K562 (cell line): ENCODE results near the gene C2orf72. TPM values are rescaled to one million over a fixed set of nuclear protein-coding genes. Genes with fewer than 3 reads are reported as not detected.

Experiments used
- CEBPG ChIP-seq, 3 experiments: fragments of 200-800 bp in 1 of 3; sonication (Bioruptor generic) in 1 of 3; sonication (generic) in 1 of 3; formaldehyde crosslinking in 1 of 3; IDR thresholded peaks in 2 of 3; conservative IDR thresholded peaks in 1 of 3; 2 replicates each; pipeline versions ENCODE4 v1.6.1 to v1.8.0; 2016 to 2022; ENCODE audit warnings: missing compliant biosample characterization in 2 of 3, missing genetic modification characterization in 2 of 3, mild to moderate bottlenecking in 1 of 3, missing genetic modification reagents in 1 of 3
- CHD2 ChIP-seq: IDR thresholded peaks from 2 replicates; pipeline ENCODE4 v1.6.1; 2011; ENCODE audit warnings: low read depth, low read length
- FOS ChIP-seq: IDR thresholded peaks from 3 replicates; pipeline ENCODE4 v1.6.1; 2011; ENCODE audit not compliant: insufficient read length; ENCODE audit errors: extremely low read depth
- KDM1A ChIP-seq, 2 experiments: fragments of 450-650 bp; IDR thresholded peaks; 2 replicates each; pipeline ENCODE4 v1.6.1; 2016; ENCODE audit warnings: mild to moderate bottlenecking in 2 of 2
- MCM3 ChIP-seq: fragments of 450-650 bp; IDR thresholded peaks from 2 replicates; pipeline ENCODE4 v1.6.1; 2016
- SIN3B ChIP-seq: fragments of 450-650 bp; IDR thresholded peaks from 2 replicates; pipeline ENCODE4 v1.6.1; 2017; ENCODE audit warnings: low read depth, mild to moderate bottlenecking, moderate library complexity
- XRCC4 ChIP-seq: IDR thresholded peaks from one replicate; pipeline ENCODE4 v1.6.1; 2011; ENCODE audit not compliant: insufficient read depth, insufficient read length; ENCODE audit errors: extremely low read depth
- ZKSCAN3 ChIP-seq: fragments of 250-450 bp; sonication (Bioruptor Pico); IDR thresholded peaks from 2 replicates; pipeline ENCODE4 v1.4.0; 2020
- ZNF174 ChIP-seq: fragments of 250-450 bp; sonication (Bioruptor Pico); IDR thresholded peaks from 2 replicates; pipeline ENCODE4 v1.4.0; 2020; ENCODE audit warnings: mild to moderate bottlenecking
- polyA plus RNA-seq, 8 experiments: library from polyadenylated mRNA; depleted of rRNA in 4 of 8; stranded (reverse) in 5 of 8; unstranded in 3 of 8; fragments of >200 nt; fragmentation: Nextera tagmentation in 2 of 8; fragmentation: Illumina TruSeq in 1 of 8; extraction: Ambion mirVana in 2 of 8; extraction: Trizol in 1 of 8; gene quantifications; 2 replicates each; pipeline versions ENCODE4 v1.2.1 to v1.2.3, GENCODE V29; 2011 to 2014; ENCODE audit warnings: inconsistent platforms in 1 of 8, missing spikeins in 1 of 8
- total RNA-seq, 7 experiments: library from RNA; depleted of rRNA in 6 of 7; stranded (reverse); fragments of >200 nt in 6 of 7; fragmentation: Illumina TruSeq in 2 of 7; extraction: Trizol in 2 of 7; gene quantifications; 2 replicates each; pipeline versions ENCODE4 v1.2.1 to v1.2.3, GENCODE V29; 2011 to 2021; ENCODE audit warnings: low replicate concordance in 1 of 7
- TF ChIP-seq, protein P1 (sequence below): fragments of 200-800 bp; sonication (Bioruptor generic); IDR thresholded peaks from 2 replicates; pipeline ENCODE4 v1.6.1; 2016; ENCODE audit warnings: missing genetic modification characterization, missing compliant biosample characterization
- TF ChIP-seq, protein P2 (sequence below): sonication (generic); IDR thresholded peaks from 2 replicates; pipeline ENCODE4 v1.6.1; 2016
- TF ChIP-seq, protein P3 (sequence below): sonication (generic); formaldehyde crosslinking; IDR thresholded peaks from 2 replicates; pipeline ENCODE4 v1.8.0; 2022; ENCODE audit warnings: mild to moderate bottlenecking, missing genetic modification reagents
- TF ChIP-seq, protein P4 (sequence below): fragments of 450-650 bp; formaldehyde crosslinking; IDR thresholded peaks from 2 replicates; pipeline ENCODE4 v1.4.0; 2020; ENCODE audit warnings: mild to moderate bottlenecking
- TF ChIP-seq, protein P5 (sequence below): IDR thresholded peaks from 2 replicates; pipeline ENCODE4 v1.6.1; 2016; ENCODE audit warnings: missing genetic modification characterization, missing compliant biosample characterization

The C2orf72 gene
- total and polyA plus RNA-seq, 9 of the 15 experiments (the other 6 are each of a cell fraction or from before 2014, with no cell fraction given): 0.08 to 0.18 (median 0.11) TPM; not detected in 6

DNA sequence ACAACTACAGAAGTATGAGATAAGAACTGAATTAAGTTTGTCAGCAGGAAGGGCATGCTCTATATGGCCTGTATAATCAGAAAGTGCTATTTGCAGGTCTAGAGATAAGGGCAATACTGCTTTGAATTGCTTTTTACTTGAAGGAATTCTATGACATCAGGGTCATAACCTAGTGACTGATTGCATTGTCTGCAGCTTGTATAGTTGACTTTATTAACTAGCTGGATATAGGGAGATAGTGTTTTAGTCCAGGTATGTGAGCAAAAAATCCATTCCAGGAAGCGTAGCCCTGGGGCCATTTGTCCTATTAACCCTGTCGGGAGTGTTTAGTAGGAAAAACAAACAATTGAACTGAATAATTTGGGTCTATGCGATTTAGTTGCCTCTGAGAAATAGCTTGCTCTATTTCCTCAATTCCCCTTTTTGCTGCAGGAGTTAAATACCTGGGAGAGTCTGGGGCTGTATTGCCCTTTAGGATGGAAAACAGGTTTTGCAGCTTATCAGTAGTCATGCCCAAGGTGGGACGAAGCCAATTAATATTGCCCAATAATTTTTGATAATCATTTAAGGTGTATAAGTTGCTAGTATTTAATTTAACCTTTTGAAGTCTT is 57.5 kb downstream of the C2orf72 start (continued):
- TF ChIP-seq, protein P1, sequence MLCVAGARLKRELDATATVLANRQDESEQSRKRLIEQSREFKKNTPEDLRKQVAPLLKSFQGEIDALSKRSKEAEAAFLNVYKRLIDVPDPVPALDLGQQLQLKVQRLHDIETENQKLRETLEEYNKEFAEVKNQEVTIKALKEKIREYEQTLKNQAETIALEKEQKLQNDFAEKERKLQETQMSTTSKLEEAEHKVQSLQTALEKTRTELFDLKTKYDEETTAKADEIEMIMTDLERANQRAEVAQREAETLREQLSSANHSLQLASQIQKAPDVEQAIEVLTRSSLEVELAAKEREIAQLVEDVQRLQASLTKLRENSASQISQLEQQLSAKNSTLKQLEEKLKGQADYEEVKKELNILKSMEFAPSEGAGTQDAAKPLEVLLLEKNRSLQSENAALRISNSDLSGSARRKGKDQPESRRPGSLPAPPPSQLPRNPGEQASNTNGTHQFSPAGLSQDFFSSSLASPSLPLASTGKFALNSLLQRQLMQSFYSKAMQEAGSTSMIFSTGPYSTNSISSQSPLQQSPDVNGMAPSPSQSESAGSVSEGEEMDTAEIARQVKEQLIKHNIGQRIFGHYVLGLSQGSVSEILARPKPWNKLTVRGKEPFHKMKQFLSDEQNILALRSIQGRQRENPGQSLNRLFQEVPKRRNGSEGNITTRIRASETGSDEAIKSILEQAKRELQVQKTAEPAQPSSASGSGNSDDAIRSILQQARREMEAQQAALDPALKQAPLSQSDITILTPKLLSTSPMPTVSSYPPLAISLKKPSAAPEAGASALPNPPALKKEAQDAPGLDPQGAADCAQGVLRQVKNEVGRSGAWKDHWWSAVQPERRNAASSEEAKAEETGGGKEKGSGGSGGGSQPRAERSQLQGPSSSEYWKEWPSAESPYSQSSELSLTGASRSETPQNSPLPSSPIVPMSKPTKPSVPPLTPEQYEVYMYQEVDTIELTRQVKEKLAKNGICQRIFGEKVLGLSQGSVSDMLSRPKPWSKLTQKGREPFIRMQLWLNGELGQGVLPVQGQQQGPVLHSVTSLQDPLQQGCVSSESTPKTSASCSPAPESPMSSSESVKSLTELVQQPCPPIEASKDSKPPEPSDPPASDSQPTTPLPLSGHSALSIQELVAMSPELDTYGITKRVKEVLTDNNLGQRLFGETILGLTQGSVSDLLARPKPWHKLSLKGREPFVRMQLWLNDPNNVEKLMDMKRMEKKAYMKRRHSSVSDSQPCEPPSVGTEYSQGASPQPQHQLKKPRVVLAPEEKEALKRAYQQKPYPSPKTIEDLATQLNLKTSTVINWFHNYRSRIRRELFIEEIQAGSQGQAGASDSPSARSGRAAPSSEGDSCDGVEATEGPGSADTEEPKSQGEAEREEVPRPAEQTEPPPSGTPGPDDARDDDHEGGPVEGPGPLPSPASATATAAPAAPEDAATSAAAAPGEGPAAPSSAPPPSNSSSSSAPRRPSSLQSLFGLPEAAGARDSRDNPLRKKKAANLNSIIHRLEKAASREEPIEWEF (CRISPR knock-in tag): no peak
- TF ChIP-seq XRCC4 (no peak), ZKSCAN3 (no peak), KDM1A (IDR thresholded peaks at IDR 0.05) (0 out of 4 replicates have a peak, but pooled peaks of 1 of the 2 experiments have one; percentile 29), FOS (no peak), CEBPG (CRISPR knock-in tag; IDR thresholded peaks at IDR 0.05) (no peak), CEBPG (tag; conservative IDR thresholded peaks at IDR 0.05 in 1 of 2, IDR thresholded peaks at IDR 0.05 in 1 of 2) (no peak), MCM3 (no peak), SIN3B (no peak), ZNF174 (CRISPR knock-in tag) (no peak), CHD2 (no peak)
- TF ChIP-seq, protein P2, sequence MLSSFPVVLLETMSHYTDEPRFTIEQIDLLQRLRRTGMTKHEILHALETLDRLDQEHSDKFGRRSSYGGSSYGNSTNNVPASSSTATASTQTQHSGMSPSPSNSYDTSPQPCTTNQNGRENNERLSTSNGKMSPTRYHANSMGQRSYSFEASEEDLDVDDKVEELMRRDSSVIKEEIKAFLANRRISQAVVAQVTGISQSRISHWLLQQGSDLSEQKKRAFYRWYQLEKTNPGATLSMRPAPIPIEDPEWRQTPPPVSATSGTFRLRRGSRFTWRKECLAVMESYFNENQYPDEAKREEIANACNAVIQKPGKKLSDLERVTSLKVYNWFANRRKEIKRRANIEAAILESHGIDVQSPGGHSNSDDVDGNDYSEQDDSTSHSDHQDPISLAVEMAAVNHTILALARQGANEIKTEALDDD: peak; percentile 46; the same call in 1 of the 2 replicates
- TF ChIP-seq, protein P3, sequence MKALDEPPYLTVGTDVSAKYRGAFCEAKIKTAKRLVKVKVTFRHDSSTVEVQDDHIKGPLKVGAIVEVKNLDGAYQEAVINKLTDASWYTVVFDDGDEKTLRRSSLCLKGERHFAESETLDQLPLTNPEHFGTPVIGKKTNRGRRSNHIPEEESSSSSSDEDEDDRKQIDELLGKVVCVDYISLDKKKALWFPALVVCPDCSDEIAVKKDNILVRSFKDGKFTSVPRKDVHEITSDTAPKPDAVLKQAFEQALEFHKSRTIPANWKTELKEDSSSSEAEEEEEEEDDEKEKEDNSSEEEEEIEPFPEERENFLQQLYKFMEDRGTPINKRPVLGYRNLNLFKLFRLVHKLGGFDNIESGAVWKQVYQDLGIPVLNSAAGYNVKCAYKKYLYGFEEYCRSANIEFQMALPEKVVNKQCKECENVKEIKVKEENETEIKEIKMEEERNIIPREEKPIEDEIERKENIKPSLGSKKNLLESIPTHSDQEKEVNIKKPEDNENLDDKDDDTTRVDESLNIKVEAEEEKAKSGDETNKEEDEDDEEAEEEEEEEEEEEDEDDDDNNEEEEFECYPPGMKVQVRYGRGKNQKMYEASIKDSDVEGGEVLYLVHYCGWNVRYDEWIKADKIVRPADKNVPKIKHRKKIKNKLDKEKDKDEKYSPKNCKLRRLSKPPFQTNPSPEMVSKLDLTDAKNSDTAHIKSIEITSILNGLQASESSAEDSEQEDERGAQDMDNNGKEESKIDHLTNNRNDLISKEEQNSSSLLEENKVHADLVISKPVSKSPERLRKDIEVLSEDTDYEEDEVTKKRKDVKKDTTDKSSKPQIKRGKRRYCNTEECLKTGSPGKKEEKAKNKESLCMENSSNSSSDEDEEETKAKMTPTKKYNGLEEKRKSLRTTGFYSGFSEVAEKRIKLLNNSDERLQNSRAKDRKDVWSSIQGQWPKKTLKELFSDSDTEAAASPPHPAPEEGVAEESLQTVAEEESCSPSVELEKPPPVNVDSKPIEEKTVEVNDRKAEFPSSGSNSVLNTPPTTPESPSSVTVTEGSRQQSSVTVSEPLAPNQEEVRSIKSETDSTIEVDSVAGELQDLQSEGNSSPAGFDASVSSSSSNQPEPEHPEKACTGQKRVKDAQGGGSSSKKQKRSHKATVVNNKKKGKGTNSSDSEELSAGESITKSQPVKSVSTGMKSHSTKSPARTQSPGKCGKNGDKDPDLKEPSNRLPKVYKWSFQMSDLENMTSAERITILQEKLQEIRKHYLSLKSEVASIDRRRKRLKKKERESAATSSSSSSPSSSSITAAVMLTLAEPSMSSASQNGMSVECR: no peak
- TF ChIP-seq, protein P4, sequence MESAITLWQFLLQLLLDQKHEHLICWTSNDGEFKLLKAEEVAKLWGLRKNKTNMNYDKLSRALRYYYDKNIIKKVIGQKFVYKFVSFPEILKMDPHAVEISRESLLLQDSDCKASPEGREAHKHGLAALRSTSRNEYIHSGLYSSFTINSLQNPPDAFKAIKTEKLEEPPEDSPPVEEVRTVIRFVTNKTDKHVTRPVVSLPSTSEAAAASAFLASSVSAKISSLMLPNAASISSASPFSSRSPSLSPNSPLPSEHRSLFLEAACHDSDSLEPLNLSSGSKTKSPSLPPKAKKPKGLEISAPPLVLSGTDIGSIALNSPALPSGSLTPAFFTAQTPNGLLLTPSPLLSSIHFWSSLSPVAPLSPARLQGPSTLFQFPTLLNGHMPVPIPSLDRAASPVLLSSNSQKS (CRISPR knock-in tag): no peak
- TF ChIP-seq, protein P5, sequence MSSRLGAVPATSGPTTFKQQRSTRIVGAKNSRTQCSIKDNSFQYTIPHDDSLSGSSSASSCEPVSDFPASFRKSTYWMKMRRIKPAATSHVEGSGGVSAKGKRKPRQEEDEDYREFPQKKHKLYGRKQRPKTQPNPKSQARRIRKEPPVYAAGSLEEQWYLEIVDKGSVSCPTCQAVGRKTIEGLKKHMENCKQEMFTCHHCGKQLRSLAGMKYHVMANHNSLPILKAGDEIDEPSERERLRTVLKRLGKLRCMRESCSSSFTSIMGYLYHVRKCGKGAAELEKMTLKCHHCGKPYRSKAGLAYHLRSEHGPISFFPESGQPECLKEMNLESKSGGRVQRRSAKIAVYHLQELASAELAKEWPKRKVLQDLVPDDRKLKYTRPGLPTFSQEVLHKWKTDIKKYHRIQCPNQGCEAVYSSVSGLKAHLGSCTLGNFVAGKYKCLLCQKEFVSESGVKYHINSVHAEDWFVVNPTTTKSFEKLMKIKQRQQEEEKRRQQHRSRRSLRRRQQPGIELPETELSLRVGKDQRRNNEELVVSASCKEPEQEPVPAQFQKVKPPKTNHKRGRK (tag): no peak
